HG03095 (cell line): ENCODE results near the gene CARS2.
"Not testable (repeated sequence)": the region's sequence is repeated elsewhere in the genome, so short reads cannot be mapped to it uniquely, and the experiment has no call there.

Experiments used
- ATAC-seq: cut with Tn5 transposase; IDR thresholded peaks from one replicate; pipeline ENCODE4 v1.9.1; 2021; ENCODE audit warnings: moderate library complexity; ENCODE audit not compliant: unreplicated experiment

The CARS2 gene

GRCh38 chr13:110712081-110712848, 6.3 kb upstream of the CARS2 start:
- peak; percentile 32 for ATAC-seq

GRCh38 chr13:110706570-110707372, 855 bp upstream of the CARS2 start:
- peak; percentile 0 for ATAC-seq

GRCh38 chr13:110705356-110705825, 525 bp downstream of the CARS2 start:
- ATAC-seq: no peak

- ATAC-seq: no peak
Observed at GRCh38 chr13:110702591-110703526, 3.1 kb downstream of the CARS2 start.

GRCh38 chr13:110702089-110702488, 3.8 kb downstream of the CARS2 start:
- no peak for ATAC-seq

- not testable (repeated sequence) for ATAC-seq
Observed at GRCh38 chr13:110701061-110701460, 4.9 kb downstream of the CARS2 start.

GRCh38 chr13:110700641-110701040, 5.3 kb downstream of the CARS2 start:
- no peak for ATAC-seq

GRCh38 chr13:110700186-110700585, 5.7 kb downstream of the CARS2 start:
- no peak for ATAC-seq

- no peak for ATAC-seq
Observed at GRCh38 chr13:110699148-110700145, 6.5 kb downstream of the CARS2 start.

- ATAC-seq: peak; percentile 64
Observed at GRCh38 chr13:110698689-110699088, 7.2 kb downstream of the CARS2 start.

GRCh38 chr13:110697842-110698241, 8.1 kb downstream of the CARS2 start:
- no peak for ATAC-seq

GRCh38 chr13:110696776-110697175, 9.1 kb downstream of the CARS2 start:
- no peak for ATAC-seq

GRCh38 chr13:110695774-110696173, 10.1 kb downstream of the CARS2 start:
- ATAC-seq: not testable (repeated sequence)

- ATAC-seq: no peak
Observed at GRCh38 chr13:110690516-110690915, 15.4 kb downstream of the CARS2 start.

GRCh38 chr13:110689711-110690110, 16.2 kb downstream of the CARS2 start:
- no peak for ATAC-seq

- no peak for ATAC-seq
Observed at GRCh38 chr13:110689041-110689440, 16.9 kb downstream of the CARS2 start.

GRCh38 chr13:110687736-110688135, 18.2 kb downstream of the CARS2 start:
- ATAC-seq: no peak

GRCh38 chr13:110685305-110686020, 20.5 kb downstream of the CARS2 start:
- ATAC-seq: no peak
